ENCODE measurements around the gene ENAM. TPM values are rescaled to one million over a fixed set of nuclear protein-coding genes. Genes with fewer than 3 reads are reported as not detected.

ENAM gene
- total and polyA plus RNA-seq, 2 experiments from 2014 or later, result not detected

GRCh38 chr4:70629469-70630090 lies 1.0 kb downstream of the ENAM start:
- H3K9me3 ChIP-seq (ENCODE audit: low read depth), result no peaks in the 10 kb centered on the region
- H3K4me1 ChIP-seq (ENCODE audit: low read depth), result no peaks in the 10 kb centered on the region
- H3K27ac ChIP-seq, result no peak overlapping the region
- TF ChIP-seq CTCF (IDR thresholded peaks at IDR 0.05; ENCODE audit: low read depth, low read length), result no peak
- H3K27me3 ChIP-seq, result no peaks in the 10 kb centered on the region
- H3K36me3 ChIP-seq, result no peaks in the 10 kb centered on the region
- DNase-seq (ENCODE audit: low read depth in 1 of 2, low spot score in 1 of 2), result no peak
- H3K4me3 ChIP-seq, result no peak overlapping the region

- Histone ChIP-seq H3K9me3 (ENCODE audit: low read depth) (no peaks in the 10 kb centered on the region), H3K36me3 (no peaks in the 10 kb centered on the region), H3K27ac (no peak overlapping the region), H3K4me1 (ENCODE audit: low read depth) (no peaks in the 10 kb centered on the region), H3K4me3 (no peak overlapping the region), H3K27me3 (no peaks in the 10 kb centered on the region)
- TF ChIP-seq CTCF (IDR thresholded peaks at IDR 0.05; ENCODE audit: low read depth, low read length), result no peak
- no peak for DNase-seq (ENCODE audit: low read depth in 1 of 2, low spot score in 1 of 2)
Measured at GRCh38 chr4:70630162-70630561, 1.6 kb downstream of the ENAM start.

GRCh38 chr4:70632028-70632427 lies 3.5 kb downstream of the ENAM start:
- no peaks in the 10 kb centered on the region for H3K9me3 ChIP-seq (ENCODE audit: low read depth)
- peaks cover 3% of the 10 kb centered on the region for H3K4me1 ChIP-seq (ENCODE audit: low read depth)
- DNase-seq (ENCODE audit: low read depth in 1 of 2, low spot score in 1 of 2), result peak in 1 of 2 donors; percentile 40
- no peak overlapping the region for H3K4me3 ChIP-seq
- no peak for TF ChIP-seq CTCF (IDR thresholded peaks at IDR 0.05; ENCODE audit: low read depth, low read length)
- H3K36me3 ChIP-seq, result no peaks in the 10 kb centered on the region
- H3K27me3 ChIP-seq, result no peaks in the 10 kb centered on the region
- H3K27ac ChIP-seq, result no peak overlapping the region

- DNase-seq (ENCODE audit: low read depth in 1 of 2, low spot score in 1 of 2), result no peak
- H3K27me3 ChIP-seq, result no peaks in the 10 kb centered on the region
Measured at GRCh38 chr4:70634482-70634881, 5.9 kb downstream of the ENAM start.

GRCh38 chr4:70637239-70637913 lies 8.8 kb downstream of the ENAM start:
- TF ChIP-seq CTCF (IDR thresholded peaks at IDR 0.05; ENCODE audit: low read depth, low read length), result no peak

More at GRCh38 chr4:70634482-70634881, 5.9 kb downstream of the ENAM start:
- Histone ChIP-seq H3K27ac (no peak overlapping the region), H3K9me3 (ENCODE audit: low read depth) (no peaks in the 10 kb centered on the region), H3K4me1 (ENCODE audit: low read depth) (peaks cover 9% of the 10 kb centered on the region), H3K36me3 (no peaks in the 10 kb centered on the region), H3K4me3 (no peak overlapping the region)
- TF ChIP-seq CTCF (IDR thresholded peaks at IDR 0.05; ENCODE audit: low read depth, low read length), result no peak

More at GRCh38 chr4:70637239-70637913, 8.8 kb downstream of the ENAM start:
- H3K36me3 ChIP-seq, result no peaks in the 10 kb centered on the region
- no peaks in the 10 kb centered on the region for H3K9me3 ChIP-seq (ENCODE audit: low read depth)
- H3K4me1 ChIP-seq (ENCODE audit: low read depth), result peaks cover 9% of the 10 kb centered on the region
- DNase-seq (ENCODE audit: low read depth in 1 of 2, low spot score in 1 of 2), result peak in 1 of 2 donors; percentile 12
- no peak overlapping the region for H3K4me3 ChIP-seq
- peak overlapping the region; percentile 22 for H3K27ac ChIP-seq
- no peaks in the 10 kb centered on the region for H3K27me3 ChIP-seq

Measured in cardiac muscle cell (in vitro differentiated cells and primary cell).